PC-3 (cell line): ENCODE measurements around the gene TSPAN12. TPM values are rescaled to one million over a fixed set of nuclear protein-coding genes. Genes with fewer than 3 reads are reported as not detected.
"Not testable (repeated sequence)": the region's sequence is repeated elsewhere in the genome, so short reads cannot be mapped to it uniquely, and the experiment has no call there.

Experiments used
- ATAC-seq: fragments of 200-7000 bp; cut with Tn5 transposase; 2 replicates; pipeline ENCODE4 v1.9.1; 2020; ENCODE audit warnings: mild to moderate bottlenecking, moderate library complexity
- BruUV-seq: library from RNA; stranded (reverse); fragments of 400-500 nt; replicated peaks from 2 replicates; lab custom pipeline; 2021; lab: Mats Ljungman, UMichigan
- CTCF ChIA-PET: fragments of 300-600 bp; sonication (Branson Sonifier 250); formaldehyde crosslinking; loops from one replicate; lab custom pipeline; 2022; ENCODE audit warnings: antibody characterized with exemption; lab: Charles Lee
- POLR2A ChIA-PET: fragments of 300-600 bp; sonication (Branson Sonifier 250); formaldehyde crosslinking; loops from one replicate; lab custom pipeline; 2022; ENCODE audit warnings: antibody characterized with exemption; ENCODE audit not compliant: unreplicated experiment; lab: Charles Lee
- DNase-seq: peaks from one replicate; pipeline ENCODE4 v3.0.0-alpha.2; 2015
- H2AFZ ChIP-seq: fragments of 300-600 bp; sonication (generic); 2 replicates; pipeline ENCODE4 v1.6.0; 2016; ENCODE audit warnings: antibody characterized with exemption, low read length
- H3F3A ChIP-seq: fragments of 300-600 bp; sonication (generic); one replicate; pipeline ENCODE4 v1.6.0; 2017; ENCODE audit warnings: antibody characterized with exemption, low read length, control low read depth, mild to moderate bottlenecking; ENCODE audit not compliant: unreplicated experiment
- H3K27ac ChIP-seq: fragments of 300-600 bp; sonication (generic); 2 replicates; pipeline ENCODE4 v1.5.1; 2016; ENCODE audit warnings: mild to moderate bottlenecking, low read length
- H3K27me3 ChIP-seq: fragments of 300-600 bp; sonication (generic); 2 replicates; pipeline ENCODE4 v1.6.1; 2016; ENCODE audit warnings: low read length, mixed read lengths
- H3K36me3 ChIP-seq: fragments of 300-600 bp; sonication (generic); 2 replicates; pipeline ENCODE4 v1.6.1; 2016; ENCODE audit warnings: low read depth, mixed run types, low read length, mixed read lengths
- H3K4me1 ChIP-seq: fragments of 300-600 bp; sonication (generic); 2 replicates; pipeline ENCODE4 v1.5.1; 2016; ENCODE audit warnings: low read length; ENCODE audit not compliant: insufficient read depth
- H3K4me2 ChIP-seq: fragments of 300-600 bp; sonication (generic); 2 replicates; pipeline ENCODE4 v1.6.0; 2016; ENCODE audit warnings: low read length
- H3K4me3 ChIP-seq: fragments of 300-600 bp; sonication (generic); 2 replicates; pipeline ENCODE4 v1.5.1; 2016; ENCODE audit warnings: mild to moderate bottlenecking, low read length, mixed read lengths
- H3K79me2 ChIP-seq: fragments of 300-600 bp; sonication (generic); 2 replicates; pipeline ENCODE4 v1.6.1; 2017; ENCODE audit warnings: low read length, mixed read lengths
- H3K9ac ChIP-seq: fragments of 300-600 bp; sonication (generic); 2 replicates; pipeline ENCODE4 v1.6.0; 2016; ENCODE audit warnings: mild to moderate bottlenecking, low read length
- H3K9me2 ChIP-seq: fragments of 300-600 bp; sonication (generic); replicated peaks from 2 replicates; pipeline ENCODE4 v1.6.1; 2016; ENCODE audit warnings: mixed run types, low read length, mixed read lengths
- H3K9me3 ChIP-seq: fragments of 300-600 bp; sonication (generic); 2 replicates; pipeline ENCODE4 v1.6.1; 2016; ENCODE audit warnings: low read length, mixed read lengths
- H4K20me1 ChIP-seq: fragments of 300-600 bp; sonication (generic); 2 replicates; pipeline ENCODE4 v1.6.1; 2016; ENCODE audit warnings: low read length, mixed read lengths
- EZH2 ChIP-seq: fragments of 300-600 bp; sonication (generic); IDR thresholded peaks from one replicate; pipeline ENCODE4 v1.6.1; 2017; ENCODE audit warnings: antibody characterized with exemption, mild to moderate bottlenecking, low read length; ENCODE audit not compliant: unreplicated experiment
- EZH2phosphoT487 ChIP-seq: fragments of 300-600 bp; sonication (generic); IDR thresholded peaks from 2 replicates; pipeline ENCODE4 v1.6.1; 2018; ENCODE audit warnings: mild to moderate bottlenecking, antibody characterized with exemption, low read length, borderline replicate concordance
- intact Hi-C: fragments of 100-400 bp; cut with micrococcal nuclease; formaldehyde crosslinking; loops from 2 replicates; pipeline ENCODE4 v1.9.0; 2023
- total RNA-seq: library from RNA; depleted of rRNA; stranded (reverse); fragments of >200 nt; gene quantifications from 2 replicates; pipeline ENCODE4 v1.2.3, GENCODE V29; 2014
- TF ChIP-seq, protein P1 (sequence below): fragments of 300-600 bp; sonication (generic); conservative IDR thresholded peaks from 2 replicates; pipeline ENCODE4 v1.5.1; 2017; ENCODE audit warnings: antibody characterized with exemption, low read depth, mild to moderate bottlenecking, low read length

The TSPAN12 gene
- total RNA-seq, 1 experiment from 2014 or later: 8.3 TPM

DNA sequence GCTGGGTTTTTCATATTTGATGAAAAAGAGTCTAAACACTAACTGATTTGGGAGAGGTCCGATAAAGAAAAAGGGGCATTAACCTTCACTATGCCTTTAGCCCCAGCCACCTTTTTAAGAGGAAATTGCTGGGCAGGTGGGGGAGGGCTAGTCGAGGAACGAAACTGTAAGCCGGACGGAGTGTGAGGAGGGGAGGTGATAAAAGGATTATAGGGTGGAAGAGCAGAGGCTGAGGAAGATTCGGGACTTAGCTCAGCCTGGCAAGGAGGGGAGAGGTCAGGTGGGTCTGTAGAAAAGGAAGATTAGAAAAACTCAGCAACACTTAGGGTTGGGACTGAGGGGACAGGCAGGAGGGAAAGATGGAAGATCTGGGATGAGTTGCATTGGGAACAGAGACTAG is 77.0 kb downstream of the TSPAN12 start:
- Histone ChIP-seq H4K20me1 (no peaks in the 10 kb centered on the region), H3K79me2 (no peaks in the 10 kb centered on the region), H3K4me3 (no peak overlapping the region), H3K4me1 (no peaks in the 10 kb centered on the region), H3K9me2 (no peaks in the 10 kb centered on the region), H3K27ac (no peak overlapping the region), H3K36me3 (no peaks in the 10 kb centered on the region), H2AFZ (no peak overlapping the region), H3K4me2 (no peak overlapping the region), H3K9me3 (no peaks in the 10 kb centered on the region), H3F3A (no peaks in the 10 kb centered on the region), H3K9ac (no peak overlapping the region), H3K27me3 (no peaks in the 10 kb centered on the region)
- DNase-seq (no peak), ATAC-seq (no peak)
- POLR2A ChIA-PET: no interaction called here
- TF ChIP-seq EZH2phosphoT487: no peak
- TF ChIP-seq, protein P1, sequence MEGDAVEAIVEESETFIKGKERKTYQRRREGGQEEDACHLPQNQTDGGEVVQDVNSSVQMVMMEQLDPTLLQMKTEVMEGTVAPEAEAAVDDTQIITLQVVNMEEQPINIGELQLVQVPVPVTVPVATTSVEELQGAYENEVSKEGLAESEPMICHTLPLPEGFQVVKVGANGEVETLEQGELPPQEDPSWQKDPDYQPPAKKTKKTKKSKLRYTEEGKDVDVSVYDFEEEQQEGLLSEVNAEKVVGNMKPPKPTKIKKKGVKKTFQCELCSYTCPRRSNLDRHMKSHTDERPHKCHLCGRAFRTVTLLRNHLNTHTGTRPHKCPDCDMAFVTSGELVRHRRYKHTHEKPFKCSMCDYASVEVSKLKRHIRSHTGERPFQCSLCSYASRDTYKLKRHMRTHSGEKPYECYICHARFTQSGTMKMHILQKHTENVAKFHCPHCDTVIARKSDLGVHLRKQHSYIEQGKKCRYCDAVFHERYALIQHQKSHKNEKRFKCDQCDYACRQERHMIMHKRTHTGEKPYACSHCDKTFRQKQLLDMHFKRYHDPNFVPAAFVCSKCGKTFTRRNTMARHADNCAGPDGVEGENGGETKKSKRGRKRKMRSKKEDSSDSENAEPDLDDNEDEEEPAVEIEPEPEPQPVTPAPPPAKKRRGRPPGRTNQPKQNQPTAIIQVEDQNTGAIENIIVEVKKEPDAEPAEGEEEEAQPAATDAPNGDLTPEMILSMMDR: no peak
- no peak for TF ChIP-seq EZH2
- CTCF ChIA-PET: no interaction called here
- BruUV-seq: no TSS peak
- intact Hi-C loops: no loop called here

DNA sequence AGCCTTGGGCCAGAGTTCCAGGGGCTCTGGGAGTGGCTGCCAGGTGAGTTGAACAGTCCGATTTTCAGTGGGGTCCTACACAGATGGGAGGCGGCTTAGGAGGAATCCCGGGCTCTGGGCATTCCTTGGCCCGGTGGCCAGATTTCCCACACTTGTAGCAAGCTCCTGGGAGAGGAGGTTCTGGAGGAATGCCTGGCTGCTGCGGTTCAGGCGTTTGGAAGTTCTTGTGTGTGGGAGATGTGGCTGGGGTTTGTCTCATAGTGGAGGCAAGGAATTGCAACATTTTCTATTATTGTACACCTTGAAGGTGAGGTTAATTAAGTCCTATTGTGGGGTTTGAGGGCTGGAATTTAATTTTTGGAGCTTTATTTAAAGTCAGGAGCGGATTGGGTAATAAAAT is 77.5 kb downstream of the TSPAN12 start:
- H3K4me2 ChIP-seq, CTCF ChIA-PET, H3K9ac ChIP-seq, ATAC-seq, POLR2A ChIA-PET, H3K9me2 ChIP-seq, DNase-seq, H3K79me2 ChIP-seq, H3K4me1 ChIP-seq, H2AFZ ChIP-seq, intact Hi-C loops, H3K9me3 ChIP-seq, H3K36me3 ChIP-seq, H3K27me3 ChIP-seq, H3K4me3 ChIP-seq, BruUV-seq, H4K20me1 ChIP-seq, H3F3A ChIP-seq, H3K27ac ChIP-seq: not testable (repeated sequence)

DNA sequence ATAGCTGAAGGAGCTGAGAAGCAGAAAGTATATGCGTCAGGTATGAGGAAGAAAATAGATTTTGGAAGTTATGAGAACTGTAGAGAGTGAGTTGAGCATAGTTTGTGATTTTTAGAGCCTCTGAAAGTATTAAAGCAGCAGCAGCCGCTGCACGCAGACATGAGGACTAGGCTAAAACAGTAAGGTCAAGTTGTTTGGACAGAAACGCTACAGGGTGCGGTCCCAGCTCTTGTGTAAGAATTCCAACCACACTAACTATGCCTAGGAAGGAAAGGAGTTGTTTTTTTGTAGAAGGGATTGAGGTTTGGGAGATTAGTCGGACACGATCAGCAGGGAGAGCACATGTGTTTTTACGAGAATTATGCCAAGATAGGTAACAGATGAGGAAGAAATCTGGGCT is 78.9 kb downstream of the TSPAN12 start:
- not testable (repeated sequence) for H3K36me3 ChIP-seq

GRCh38 chr7:120775755-120776154 is 82.2 kb downstream of the TSPAN12 start:
- DNase-seq (no peak), ATAC-seq (no peak)
- no peak for TF ChIP-seq EZH2phosphoT487
- H3K4me1 ChIP-seq: no peaks in the 10 kb centered on the region
- no peak overlapping the region for H2AFZ ChIP-seq
- BruUV-seq: no TSS peak
- no peaks in the 10 kb centered on the region for H3F3A ChIP-seq
- H3K27me3 ChIP-seq: no peaks in the 10 kb centered on the region
- no peaks in the 10 kb centered on the region for H3K9me2 ChIP-seq
- intact Hi-C loops: no loop called here
- H3K27ac ChIP-seq: no peak overlapping the region
- H4K20me1 ChIP-seq: no peaks in the 10 kb centered on the region
- ChIA-PET POLR2A (no interaction called here), CTCF (interaction anchor here (0.5 kb wide), 1 partner anchor 186 kb away, joined by 3 read pairs; no protein-coding TSS in a partner anchor)
- H3K9me3 ChIP-seq: no peaks in the 10 kb centered on the region
- no peaks in the 10 kb centered on the region for H3K36me3 ChIP-seq
- H3K4me3 ChIP-seq: no peak overlapping the region
- no peaks in the 10 kb centered on the region for H3K79me2 ChIP-seq
- H3K4me2 ChIP-seq: no peak overlapping the region
- no peak overlapping the region for H3K9ac ChIP-seq

More for the DNA sequence above, 78.9 kb downstream of the TSPAN12 start:
- BruUV-seq, H3K9ac ChIP-seq, H4K20me1 ChIP-seq, H3K9me3 ChIP-seq, H3K4me3 ChIP-seq, CTCF ChIA-PET, DNase-seq, H3K4me1 ChIP-seq, H3K27ac ChIP-seq, H3F3A ChIP-seq, intact Hi-C loops, H3K9me2 ChIP-seq, H3K79me2 ChIP-seq, H3K27me3 ChIP-seq, ATAC-seq, POLR2A ChIA-PET, H2AFZ ChIP-seq, H3K4me2 ChIP-seq: not testable (repeated sequence)
